Activated CD8-positive, alpha-beta T cell treated with anti-CD3 and anti-CD28 coated beads, Interleukin-2, amount 10 ng/mL, durations not matched to agents 7 days and 5 days (primary cell): ENCODE results near the gene DDX3X. TPM values are rescaled to one million over a fixed set of nuclear protein-coding genes. Genes with fewer than 3 reads are reported as not detected.
"Not testable (repeated sequence)": the region's sequence is repeated elsewhere in the genome, so short reads cannot be mapped to it uniquely, and the experiment has no call there.

ENCODE experiments used
- ATAC-seq: fragments of 150-1000 bp; cut with Tn5 transposase; one replicate; pipeline ENCODE4 v1.10.0; 2021; ENCODE audit warnings: moderate library complexity
- CTCF ChIA-PET: fragments of 350-600 bp; sonication (Branson Sonifier 250); formaldehyde crosslinking; loops from one replicate; lab custom pipeline; 2021; ENCODE audit warnings: antibody characterized with exemption; lab: Charles Lee
- POLR2A ChIA-PET: fragments of 350-600 bp; sonication (Branson Sonifier 250); formaldehyde crosslinking; loops from one replicate; lab custom pipeline; 2021; ENCODE audit warnings: antibody characterized with exemption; lab: Charles Lee
- DNase-seq: peaks from one replicate; pipeline ENCODE4 v3.0.0-alpha.2; 2020
- H3K27ac Mint-ChIP-seq: one replicate; pipeline ENCODE4 v1.8.0; 2021; ENCODE audit warnings: mild to moderate bottlenecking, mixed read lengths
- H3K27me3 Mint-ChIP-seq: one replicate; pipeline ENCODE4 v1.8.0; 2021; ENCODE audit warnings: low read depth, mixed read lengths
- H3K36me3 Mint-ChIP-seq: one replicate; pipeline ENCODE4 v1.8.0; 2021; ENCODE audit warnings: low read depth, mixed read lengths
- H3K4me1 Mint-ChIP-seq: one replicate; pipeline ENCODE4 v1.8.0; 2021; ENCODE audit warnings: low read depth, mixed read lengths
- H3K4me3 Mint-ChIP-seq: one replicate; pipeline ENCODE4 v1.8.0; 2021; ENCODE audit warnings: mild to moderate bottlenecking, mixed read lengths
- H3K9me3 Mint-ChIP-seq: one replicate; pipeline ENCODE4 v1.8.0; 2022; ENCODE audit warnings: mixed read lengths; ENCODE audit not compliant: insufficient read depth
- total RNA-seq, 2 experiments: library from RNA; stranded (reverse); gene quantifications; one replicate each; pipeline ENCODE4 v1.2.3, GENCODE V29; 2021

The DDX3X gene
- total RNA-seq, 2 experiments from 2014 or later = 191 to 213 TPM

- ATAC-seq = no peak
- DNase-seq = no peak
- ChIA-PET POLR2A (no interaction called here), CTCF (no interaction called here)
- H3K9me3 Mint-ChIP-seq = no peaks in the 10 kb centered on the region
- no peaks in the 10 kb centered on the region for H3K27me3 Mint-ChIP-seq
- H3K4me3 Mint-ChIP-seq = no peak overlapping the region
- H3K4me1 Mint-ChIP-seq = no peaks in the 10 kb centered on the region
- peaks cover 2% of the 10 kb centered on the region for H3K36me3 Mint-ChIP-seq
- H3K27ac Mint-ChIP-seq = no peak overlapping the region
These were observed 71.6 kb downstream of the DDX3X start for GRCh38 chrX:41405551-41405950.

- Mint-ChIP-seq H3K36me3 (peaks cover 2% of the 10 kb centered on the region), H3K4me3 (no peak overlapping the region), H3K9me3 (no peaks in the 10 kb centered on the region), H3K4me1 (no peaks in the 10 kb centered on the region), H3K27me3 (no peaks in the 10 kb centered on the region), H3K27ac (no peak overlapping the region)
- ChIA-PET POLR2A (interaction anchor here (0.6 kb wide), 1 partner anchor 22 kb away, joined by 3 read pairs; no protein-coding TSS in a partner anchor), CTCF (no interaction called here)
- no peak for DNase-seq
- ATAC-seq = no peak
These were observed 72.2 kb downstream of the DDX3X start for GRCh38 chrX:41406201-41406600.

- Mint-ChIP-seq H3K4me3 (no peak overlapping the region), H3K9me3 (no peaks in the 10 kb centered on the region), H3K27ac (no peak overlapping the region), H3K36me3 (peaks cover 2% of the 10 kb centered on the region), H3K27me3 (no peaks in the 10 kb centered on the region), H3K4me1 (no peaks in the 10 kb centered on the region)
- CTCF ChIA-PET = no interaction called here
- ATAC-seq (no peak), DNase-seq (no peak)
- POLR2A ChIA-PET = no interaction called here
These were observed 73.9 kb downstream of the DDX3X start for GRCh38 chrX:41407816-41408215.

- no peaks in the 10 kb centered on the region for H3K9me3 Mint-ChIP-seq
- DNase-seq (no peak), ATAC-seq (no peak)
- no peak overlapping the region for H3K27ac Mint-ChIP-seq
- H3K4me1 Mint-ChIP-seq = no peaks in the 10 kb centered on the region
- CTCF ChIA-PET = no interaction called here
- no peaks in the 10 kb centered on the region for H3K36me3 Mint-ChIP-seq
- no peaks in the 10 kb centered on the region for H3K27me3 Mint-ChIP-seq
- POLR2A ChIA-PET = no interaction called here
- H3K4me3 Mint-ChIP-seq = no peak overlapping the region
These were observed 74.6 kb downstream of the DDX3X start for GRCh38 chrX:41408576-41408975.

GRCh38 chrX:41409006-41409405, 75.0 kb downstream of the DDX3X start:
- H3K27ac Mint-ChIP-seq = no peak overlapping the region
- no peaks in the 10 kb centered on the region for H3K9me3 Mint-ChIP-seq
- ATAC-seq (no peak), DNase-seq (no peak)
- no peaks in the 10 kb centered on the region for H3K4me1 Mint-ChIP-seq
- POLR2A ChIA-PET = no interaction called here
- CTCF ChIA-PET = no interaction called here
- no peaks in the 10 kb centered on the region for H3K36me3 Mint-ChIP-seq
- no peaks in the 10 kb centered on the region for H3K27me3 Mint-ChIP-seq
- no peak overlapping the region for H3K4me3 Mint-ChIP-seq

GRCh38 chrX:41411222-41411621, 77.3 kb downstream of the DDX3X start:
- ATAC-seq, CTCF ChIA-PET, H3K36me3 Mint-ChIP-seq, H3K9me3 Mint-ChIP-seq, H3K27ac Mint-ChIP-seq, H3K27me3 Mint-ChIP-seq, DNase-seq, H3K4me1 Mint-ChIP-seq, POLR2A ChIA-PET, H3K4me3 Mint-ChIP-seq: not testable (repeated sequence)

GRCh38 chrX:41412261-41413081, 78.5 kb downstream of the DDX3X start:
- no peaks in the 10 kb centered on the region for H3K9me3 Mint-ChIP-seq
- no peaks in the 10 kb centered on the region for H3K36me3 Mint-ChIP-seq
- H3K4me1 Mint-ChIP-seq = no peaks in the 10 kb centered on the region
- H3K27ac Mint-ChIP-seq = no peak overlapping the region
- ChIA-PET POLR2A (no interaction called here), CTCF (no interaction called here)
- DNase-seq (no peak), ATAC-seq (no peak)
- H3K27me3 Mint-ChIP-seq = no peaks in the 10 kb centered on the region
- no peak overlapping the region for H3K4me3 Mint-ChIP-seq

Other genes starting within 250 kb of the DDX3X start
- 10 to 100 TPM; 38.0 to 46.0 TPM for gene USP9X, start 248.7 kb upstream of the DDX3X start, total RNA-seq
- not detected for gene NYX, start 113.2 kb downstream of the DDX3X start, total RNA-seq